ENCODE data around the gene IMPG2. TPM values are rescaled to one million over a fixed set of nuclear protein-coding genes. Genes with fewer than 3 reads are reported as not detected.
"Not testable (repeated sequence)": the region's sequence is repeated elsewhere in the genome, so short reads cannot be mapped to it uniquely, and the experiment has no call there.

Gene IMPG2
- total and polyA plus RNA-seq, 2 donors (not counting 1 experiment from before 2014, with no cell fraction given), result 0.11 to 0.33 TPM

- Histone ChIP-seq H3K4me1 (ENCODE audit: control insufficient read depth, extremely low read depth, insufficient read depth, low read length) (no peaks in the 10 kb centered on the region), H3K4me3 (replicated peaks in 1 of 4; ENCODE audit: control extremely low read depth in 1 of 4, insufficient read depth in 1 of 4, low read depth in 3 of 4, low read length in 4 of 4) (no peak overlapping the region), H3K4me2 (ENCODE audit: extremely low read depth, insufficient read depth, low read length) (no peak overlapping the region), H2AFZ (ENCODE audit: low read length) (no peak overlapping the region), H4K20me1 (ENCODE audit: control insufficient read depth, extremely low read depth, insufficient read depth, low read length) (no peaks in the 10 kb centered on the region), H3K27me3 (ENCODE audit: control insufficient read depth, insufficient read depth, low read length) (no peaks in the 10 kb centered on the region), H3K9me3 (ENCODE audit: control insufficient read depth, insufficient read depth, low read depth, low read length) (no peaks in the 10 kb centered on the region), H3K36me3 (ENCODE audit: control insufficient read depth, insufficient read depth, low read length) (no peaks in the 10 kb centered on the region), H3K79me2 (ENCODE audit: control insufficient read depth, insufficient read depth, low read length) (no peaks in the 10 kb centered on the region), H3K9ac (ENCODE audit: insufficient read depth, low read length) (no peak overlapping the region), H3K27ac (ENCODE audit: insufficient read depth, low read length) (no peak overlapping the region)
- no peak for TF ChIP-seq CTCF (conservative IDR thresholded peaks at IDR 0.05 in 1 of 2, IDR thresholded peaks at IDR 0.05 in 1 of 2; ENCODE audit: low read depth in 1 of 2, low read length in 2 of 2)
- TF ChIP-seq EZH2 (IDR thresholded peaks at IDR 0.05; ENCODE audit: low read length, missing control alignments), result no peak
- DNase-seq (ENCODE audit: low read depth in 2 of 2), result no peak
Measured at GRCh38 chr3:101311676-101312075, 8.7 kb downstream of the IMPG2 start.

GRCh38 chr3:101310978-101311375 is 9.4 kb downstream of the IMPG2 start:
- no peaks in the 10 kb centered on the region for H3K4me1 ChIP-seq (ENCODE audit: control insufficient read depth, extremely low read depth, insufficient read depth, low read length)
- peak overlapping the region; percentile 54 for H3K4me2 ChIP-seq (ENCODE audit: extremely low read depth, insufficient read depth, low read length)
- no peaks in the 10 kb centered on the region for H3K36me3 ChIP-seq (ENCODE audit: control insufficient read depth, insufficient read depth, low read length)
- H3K4me3 ChIP-seq (replicated peaks in 1 of 4; ENCODE audit: control extremely low read depth in 1 of 4, insufficient read depth in 1 of 4, low read depth in 3 of 4, low read length in 4 of 4), result peak overlapping the region in 1 of 4 experiments; percentile 17
- H3K9ac ChIP-seq (ENCODE audit: insufficient read depth, low read length), result no peak overlapping the region
- H2AFZ ChIP-seq (ENCODE audit: low read length), result no peak overlapping the region
- H3K79me2 ChIP-seq (ENCODE audit: control insufficient read depth, insufficient read depth, low read length), result no peaks in the 10 kb centered on the region
- no peaks in the 10 kb centered on the region for H3K27me3 ChIP-seq (ENCODE audit: control insufficient read depth, insufficient read depth, low read length)
- H3K27ac ChIP-seq (ENCODE audit: insufficient read depth, low read length), result no peak overlapping the region
- H4K20me1 ChIP-seq (ENCODE audit: control insufficient read depth, extremely low read depth, insufficient read depth, low read length), result no peaks in the 10 kb centered on the region
- TF ChIP-seq CTCF (conservative IDR thresholded peaks at IDR 0.05 in 1 of 2, IDR thresholded peaks at IDR 0.05 in 1 of 2; ENCODE audit: low read depth in 1 of 2, low read length in 2 of 2), result no peak
- H3K9me3 ChIP-seq (ENCODE audit: control insufficient read depth, insufficient read depth, low read depth, low read length), result no peaks in the 10 kb centered on the region
- DNase-seq (ENCODE audit: low read depth in 2 of 2), result no peak

GRCh38 chr3:101308147-101308772 is 12.1 kb downstream of the IMPG2 start:
- not testable (repeated sequence) for H3K79me2 ChIP-seq (ENCODE audit: control insufficient read depth, insufficient read depth, low read length); H3K27ac ChIP-seq (ENCODE audit: insufficient read depth, low read length); H4K20me1 ChIP-seq (ENCODE audit: control insufficient read depth, extremely low read depth, insufficient read depth, low read length); H3K36me3 ChIP-seq (ENCODE audit: control insufficient read depth, insufficient read depth, low read length); H3K27me3 ChIP-seq (ENCODE audit: control insufficient read depth, insufficient read depth, low read length); H3K9ac ChIP-seq (ENCODE audit: insufficient read depth, low read length); H2AFZ ChIP-seq (ENCODE audit: low read length); H3K4me2 ChIP-seq (ENCODE audit: extremely low read depth, insufficient read depth, low read length); H3K4me1 ChIP-seq (ENCODE audit: control insufficient read depth, extremely low read depth, insufficient read depth, low read length); DNase-seq (ENCODE audit: low read depth in 2 of 2); H3K9me3 ChIP-seq (ENCODE audit: control insufficient read depth, insufficient read depth, low read depth, low read length); H3K4me3 ChIP-seq (replicated peaks in 1 of 4; ENCODE audit: control extremely low read depth in 1 of 4, insufficient read depth in 1 of 4, low read depth in 3 of 4, low read length in 4 of 4)

Data from fibroblast of lung (primary cell).